ENCODE measurements around the gene TNFRSF13B. TPM values are rescaled to one million over a fixed set of nuclear protein-coding genes. Genes with fewer than 3 reads are reported as not detected.

TNFRSF13B gene
- total and polyA plus RNA-seq, 2 experiments from 2014 or later: 0.24 TPM; not detected in 1

DNA sequence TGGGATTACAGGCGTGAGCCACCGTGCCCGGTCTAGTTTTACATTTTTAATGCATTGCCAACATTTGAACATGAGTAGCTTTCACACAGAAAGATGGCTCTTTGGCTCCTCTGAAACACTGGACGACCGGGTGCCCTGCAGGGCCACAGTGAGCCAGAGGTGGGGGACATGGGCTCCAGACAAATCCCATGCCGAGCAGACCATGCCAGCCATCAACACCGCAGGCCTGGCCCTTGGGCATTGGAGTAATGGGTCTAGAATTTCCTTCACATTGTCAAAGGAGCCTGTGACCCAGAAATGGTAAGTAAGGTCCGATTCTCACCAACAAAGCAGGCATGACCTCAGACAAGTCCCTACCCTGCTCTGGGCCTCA, 48.9 kb upstream of the TNFRSF13B start:
- H3K4me3 ChIP-seq: no peak overlapping the region
- H3K4me1 ChIP-seq (ENCODE audit: insufficient read depth): no peaks in the 10 kb centered on the region
- no peak overlapping the region for H3K27ac Mint-ChIP-seq
- no peak overlapping the region for H2AFZ ChIP-seq
- H3K36me3 Mint-ChIP-seq (ENCODE audit: low read depth): no peaks in the 10 kb centered on the region
- H3K4me1 Mint-ChIP-seq: no peaks in the 10 kb centered on the region; the same call in 2 of the 3 replicates
- TF ChIP-seq CREB1 (CRISPR knock-in tag; IDR thresholded peaks at IDR 0.05; ENCODE audit: low read depth) (no peak), EZH2 (IDR thresholded peaks at IDR 0.05; ENCODE audit: low read depth, unreplicated experiment) (no peak), NANOG (IDR thresholded peaks at IDR 0.05; ENCODE audit: borderline replicate concordance) (no peak), ZNF331 (CRISPR knock-in tag; IDR thresholded peaks at IDR 0.05; ENCODE audit: low read depth) (no peak), EZH2phosphoT487 (IDR thresholded peaks at IDR 0.05; ENCODE audit: unreplicated experiment) (no peak), JUNB (IDR thresholded peaks at IDR 0.05; ENCODE audit: unreplicated experiment) (no peak), STAT1 (IDR thresholded peaks at IDR 0.05; ENCODE audit: unreplicated experiment) (no peak), POLR2AphosphoS5 (IDR thresholded peaks at IDR 0.05; ENCODE audit: low read depth) (no peak), ZNF114 (CRISPR knock-in tag; IDR thresholded peaks at IDR 0.05) (no peak)
- TF ChIP-seq, protein P1, sequence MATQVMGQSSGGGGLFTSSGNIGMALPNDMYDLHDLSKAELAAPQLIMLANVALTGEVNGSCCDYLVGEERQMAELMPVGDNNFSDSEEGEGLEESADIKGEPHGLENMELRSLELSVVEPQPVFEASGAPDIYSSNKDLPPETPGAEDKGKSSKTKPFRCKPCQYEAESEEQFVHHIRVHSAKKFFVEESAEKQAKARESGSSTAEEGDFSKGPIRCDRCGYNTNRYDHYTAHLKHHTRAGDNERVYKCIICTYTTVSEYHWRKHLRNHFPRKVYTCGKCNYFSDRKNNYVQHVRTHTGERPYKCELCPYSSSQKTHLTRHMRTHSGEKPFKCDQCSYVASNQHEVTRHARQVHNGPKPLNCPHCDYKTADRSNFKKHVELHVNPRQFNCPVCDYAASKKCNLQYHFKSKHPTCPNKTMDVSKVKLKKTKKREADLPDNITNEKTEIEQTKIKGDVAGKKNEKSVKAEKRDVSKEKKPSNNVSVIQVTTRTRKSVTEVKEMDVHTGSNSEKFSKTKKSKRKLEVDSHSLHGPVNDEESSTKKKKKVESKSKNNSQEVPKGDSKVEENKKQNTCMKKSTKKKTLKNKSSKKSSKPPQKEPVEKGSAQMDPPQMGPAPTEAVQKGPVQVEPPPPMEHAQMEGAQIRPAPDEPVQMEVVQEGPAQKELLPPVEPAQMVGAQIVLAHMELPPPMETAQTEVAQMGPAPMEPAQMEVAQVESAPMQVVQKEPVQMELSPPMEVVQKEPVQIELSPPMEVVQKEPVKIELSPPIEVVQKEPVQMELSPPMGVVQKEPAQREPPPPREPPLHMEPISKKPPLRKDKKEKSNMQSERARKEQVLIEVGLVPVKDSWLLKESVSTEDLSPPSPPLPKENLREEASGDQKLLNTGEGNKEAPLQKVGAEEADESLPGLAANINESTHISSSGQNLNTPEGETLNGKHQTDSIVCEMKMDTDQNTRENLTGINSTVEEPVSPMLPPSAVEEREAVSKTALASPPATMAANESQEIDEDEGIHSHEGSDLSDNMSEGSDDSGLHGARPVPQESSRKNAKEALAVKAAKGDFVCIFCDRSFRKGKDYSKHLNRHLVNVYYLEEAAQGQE (IDR thresholded peaks at IDR 0.05; ENCODE audit: unreplicated experiment): no peak
- TF ChIP-seq, protein P2, sequence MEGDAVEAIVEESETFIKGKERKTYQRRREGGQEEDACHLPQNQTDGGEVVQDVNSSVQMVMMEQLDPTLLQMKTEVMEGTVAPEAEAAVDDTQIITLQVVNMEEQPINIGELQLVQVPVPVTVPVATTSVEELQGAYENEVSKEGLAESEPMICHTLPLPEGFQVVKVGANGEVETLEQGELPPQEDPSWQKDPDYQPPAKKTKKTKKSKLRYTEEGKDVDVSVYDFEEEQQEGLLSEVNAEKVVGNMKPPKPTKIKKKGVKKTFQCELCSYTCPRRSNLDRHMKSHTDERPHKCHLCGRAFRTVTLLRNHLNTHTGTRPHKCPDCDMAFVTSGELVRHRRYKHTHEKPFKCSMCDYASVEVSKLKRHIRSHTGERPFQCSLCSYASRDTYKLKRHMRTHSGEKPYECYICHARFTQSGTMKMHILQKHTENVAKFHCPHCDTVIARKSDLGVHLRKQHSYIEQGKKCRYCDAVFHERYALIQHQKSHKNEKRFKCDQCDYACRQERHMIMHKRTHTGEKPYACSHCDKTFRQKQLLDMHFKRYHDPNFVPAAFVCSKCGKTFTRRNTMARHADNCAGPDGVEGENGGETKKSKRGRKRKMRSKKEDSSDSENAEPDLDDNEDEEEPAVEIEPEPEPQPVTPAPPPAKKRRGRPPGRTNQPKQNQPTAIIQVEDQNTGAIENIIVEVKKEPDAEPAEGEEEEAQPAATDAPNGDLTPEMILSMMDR (conservative IDR thresholded peaks at IDR 0.05; ENCODE audit: low read depth in 2 of 2): no peak
- TF ChIP-seq, protein P3, sequence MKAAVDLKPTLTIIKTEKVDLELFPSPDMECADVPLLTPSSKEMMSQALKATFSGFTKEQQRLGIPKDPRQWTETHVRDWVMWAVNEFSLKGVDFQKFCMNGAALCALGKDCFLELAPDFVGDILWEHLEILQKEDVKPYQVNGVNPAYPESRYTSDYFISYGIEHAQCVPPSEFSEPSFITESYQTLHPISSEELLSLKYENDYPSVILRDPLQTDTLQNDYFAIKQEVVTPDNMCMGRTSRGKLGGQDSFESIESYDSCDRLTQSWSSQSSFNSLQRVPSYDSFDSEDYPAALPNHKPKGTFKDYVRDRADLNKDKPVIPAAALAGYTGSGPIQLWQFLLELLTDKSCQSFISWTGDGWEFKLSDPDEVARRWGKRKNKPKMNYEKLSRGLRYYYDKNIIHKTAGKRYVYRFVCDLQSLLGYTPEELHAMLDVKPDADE (IDR thresholded peaks at IDR 0.05): no peak
- TF ChIP-seq, protein P4, sequence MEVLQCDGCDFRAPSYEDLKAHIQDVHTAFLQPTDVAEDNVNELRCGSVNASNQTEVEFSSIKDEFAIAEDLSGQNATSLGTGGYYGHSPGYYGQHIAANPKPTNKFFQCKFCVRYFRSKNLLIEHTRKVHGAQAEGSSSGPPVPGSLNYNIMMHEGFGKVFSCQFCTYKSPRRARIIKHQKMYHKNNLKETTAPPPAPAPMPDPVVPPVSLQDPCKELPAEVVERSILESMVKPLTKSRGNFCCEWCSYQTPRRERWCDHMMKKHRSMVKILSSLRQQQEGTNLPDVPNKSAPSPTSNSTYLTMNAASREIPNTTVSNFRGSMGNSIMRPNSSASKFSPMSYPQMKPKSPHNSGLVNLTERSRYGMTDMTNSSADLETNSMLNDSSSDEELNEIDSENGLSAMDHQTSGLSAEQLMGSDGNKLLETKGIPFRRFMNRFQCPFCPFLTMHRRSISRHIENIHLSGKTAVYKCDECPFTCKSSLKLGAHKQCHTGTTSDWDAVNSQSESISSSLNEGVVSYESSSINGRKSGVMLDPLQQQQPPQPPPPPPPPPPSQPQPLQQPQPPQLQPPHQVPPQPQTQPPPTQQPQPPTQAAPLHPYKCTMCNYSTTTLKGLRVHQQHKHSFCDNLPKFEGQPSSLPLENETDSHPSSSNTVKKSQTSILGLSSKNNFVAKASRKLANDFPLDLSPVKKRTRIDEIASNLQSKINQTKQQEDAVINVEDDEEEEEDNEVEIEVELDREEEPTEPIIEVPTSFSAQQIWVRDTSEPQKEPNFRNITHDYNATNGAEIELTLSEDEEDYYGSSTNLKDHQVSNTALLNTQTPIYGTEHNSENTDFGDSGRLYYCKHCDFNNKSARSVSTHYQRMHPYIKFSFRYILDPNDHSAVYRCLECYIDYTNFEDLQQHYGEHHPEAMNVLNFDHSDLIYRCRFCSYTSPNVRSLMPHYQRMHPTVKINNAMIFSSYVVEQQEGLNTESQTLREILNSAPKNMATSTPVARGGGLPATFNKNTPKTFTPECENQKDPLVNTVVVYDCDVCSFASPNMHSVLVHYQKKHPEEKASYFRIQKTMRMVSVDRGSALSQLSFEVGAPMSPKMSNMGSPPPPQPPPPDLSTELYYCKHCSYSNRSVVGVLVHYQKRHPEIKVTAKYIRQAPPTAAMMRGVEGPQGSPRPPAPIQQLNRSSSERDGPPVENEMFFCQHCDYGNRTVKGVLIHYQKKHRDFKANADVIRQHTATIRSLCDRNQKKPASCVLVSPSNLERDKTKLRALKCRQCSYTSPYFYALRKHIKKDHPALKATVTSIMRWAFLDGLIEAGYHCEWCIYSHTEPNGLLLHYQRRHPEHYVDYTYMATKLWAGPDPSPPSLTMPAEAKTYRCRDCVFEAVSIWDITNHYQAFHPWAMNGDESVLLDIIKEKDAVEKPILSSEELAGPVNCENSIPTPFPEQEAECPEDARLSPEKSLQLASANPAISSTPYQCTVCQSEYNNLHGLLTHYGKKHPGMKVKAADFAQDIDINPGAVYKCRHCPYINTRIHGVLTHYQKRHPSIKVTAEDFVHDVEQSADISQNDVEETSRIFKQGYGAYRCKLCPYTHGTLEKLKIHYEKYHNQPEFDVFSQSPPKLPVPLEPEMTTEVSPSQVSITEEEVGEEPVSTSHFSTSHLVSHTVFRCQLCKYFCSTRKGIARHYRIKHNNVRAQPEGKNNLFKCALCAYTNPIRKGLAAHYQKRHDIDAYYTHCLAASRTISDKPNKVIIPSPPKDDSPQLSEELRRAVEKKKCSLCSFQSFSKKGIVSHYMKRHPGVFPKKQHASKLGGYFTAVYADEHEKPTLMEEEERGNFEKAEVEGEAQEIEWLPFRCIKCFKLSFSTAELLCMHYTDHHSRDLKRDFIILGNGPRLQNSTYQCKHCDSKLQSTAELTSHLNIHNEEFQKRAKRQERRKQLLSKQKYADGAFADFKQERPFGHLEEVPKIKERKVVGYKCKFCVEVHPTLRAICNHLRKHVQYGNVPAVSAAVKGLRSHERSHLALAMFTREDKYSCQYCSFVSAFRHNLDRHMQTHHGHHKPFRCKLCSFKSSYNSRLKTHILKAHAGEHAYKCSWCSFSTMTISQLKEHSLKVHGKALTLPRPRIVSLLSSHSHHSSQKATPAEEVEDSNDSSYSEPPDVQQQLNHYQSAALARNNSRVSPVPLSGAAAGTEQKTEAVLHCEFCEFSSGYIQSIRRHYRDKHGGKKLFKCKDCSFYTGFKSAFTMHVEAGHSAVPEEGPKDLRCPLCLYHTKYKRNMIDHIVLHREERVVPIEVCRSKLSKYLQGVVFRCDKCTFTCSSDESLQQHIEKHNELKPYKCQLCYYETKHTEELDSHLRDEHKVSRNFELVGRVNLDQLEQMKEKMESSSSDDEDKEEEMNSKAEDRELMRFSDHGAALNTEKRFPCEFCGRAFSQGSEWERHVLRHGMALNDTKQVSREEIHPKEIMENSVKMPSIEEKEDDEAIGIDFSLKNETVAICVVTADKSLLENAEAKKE (CRISPR knock-in tag; IDR thresholded peaks at IDR 0.05): no peak
- no peaks in the 10 kb centered on the region for H3F3A ChIP-seq (replicated peaks; ENCODE audit: low read depth)
- no peak overlapping the region for H3K4me3 Mint-ChIP-seq
- no peaks in the 10 kb centered on the region for H3K36me3 ChIP-seq (ENCODE audit: insufficient read depth)
- peaks cover 3% of the 10 kb centered on the region; the same call in 2 of the 3 replicates for H3K9me3 Mint-ChIP-seq
- H3K9me2 ChIP-seq (ENCODE audit: insufficient read depth): no peaks in the 10 kb centered on the region
- no peak overlapping the region for H3K4me2 ChIP-seq
- no peaks in the 10 kb centered on the region for H3K27me3 ChIP-seq (ENCODE audit: insufficient read depth)
- H4K20me1 ChIP-seq (replicated peaks; ENCODE audit: insufficient read depth): no peaks in the 10 kb centered on the region
- H3K79me2 ChIP-seq (replicated peaks; ENCODE audit: insufficient read depth): no peaks in the 10 kb centered on the region
- no peak overlapping the region for H3K27ac ChIP-seq (ENCODE audit: low read depth)
- H3K27me3 Mint-ChIP-seq (ENCODE audit: insufficient read depth, low read depth, poor library complexity): peaks cover 11% of the 10 kb centered on the region
- DNase-seq (ENCODE audit: low spot score): no peak
- no peak for ATAC-seq
